T-helper 17 cell (primary cell): Measurements from ENCODE around the gene ABCA9. TPM values are rescaled to one million over a fixed set of nuclear protein-coding genes. Genes with fewer than 3 reads are reported as not detected.

Source experiments
- total RNA-seq, 4 donors: library from RNA in 2 of 4; stranded (reverse) in 2 of 4; gene quantifications; one replicate each; pipeline ENCODE4 v1.2.3 and lab custom pipeline; 2022 to 2026

Gene ABCA9
- total RNA-seq, 2 donors from 2014 or later = 0.08 TPM; not detected in 1

Other genes with a start within 250 kb of the ABCA9 start
- not detected for gene ABCA8, start 105.5 kb downstream of the ABCA9 start, total RNA-seq
- under 1 TPM; 0.89 to 0.99 TPM for gene ABCA6, start 81.0 kb upstream of the ABCA9 start, total RNA-seq
- 1 to 10 TPM; 1.2 to 2.6 TPM for gene ABCA10, start 167.9 kb upstream of the ABCA9 start, total RNA-seq